MM.1S (cell line): ENCODE measurements around the gene GINM1.

Experiments used
- DNase-seq: peaks from one replicate; pipeline ENCODE4 v3.0.0-alpha.2; 2015
- H2AFZ ChIP-seq: fragments of 300-600 bp; sonication (generic); 2 replicates; pipeline ENCODE4 v1.6.0; 2016; ENCODE audit warnings: antibody characterized with exemption, low read length
- H3F3A ChIP-seq: fragments of 300-600 bp; sonication (generic); 2 replicates; pipeline ENCODE4 v1.6.1; 2016; ENCODE audit warnings: mild to moderate bottlenecking, antibody characterized with exemption, low read length, moderate library complexity, mixed read lengths; ENCODE audit not compliant: insufficient read depth
- H3K27ac ChIP-seq: fragments of 300-600 bp; sonication (generic); 2 replicates; pipeline ENCODE4 v1.5.1; 2016; ENCODE audit warnings: mild to moderate bottlenecking, low read length
- H3K27me3 ChIP-seq: fragments of 300-600 bp; sonication (generic); replicated peaks from 2 replicates; pipeline ENCODE4 v1.6.0; 2016; ENCODE audit warnings: low read length; ENCODE audit not compliant: insufficient read depth
- H3K36me3 ChIP-seq: fragments of 300-600 bp; sonication (generic); replicated peaks from 2 replicates; pipeline ENCODE4 v1.6.1; 2016; ENCODE audit warnings: mild to moderate bottlenecking, low read length, mixed read lengths; ENCODE audit not compliant: insufficient read depth
- H3K4me1 ChIP-seq: fragments of 300-600 bp; sonication (generic); 2 replicates; pipeline ENCODE4 v1.6.1; 2016; ENCODE audit warnings: low read length, mixed read lengths
- H3K4me2 ChIP-seq: fragments of 300-600 bp; sonication (generic); 2 replicates; pipeline ENCODE4 v1.6.0; 2016; ENCODE audit warnings: low read depth, low read length
- H3K4me3 ChIP-seq: fragments of 300-600 bp; sonication (generic); 2 replicates; pipeline ENCODE4 v1.5.1; 2016; ENCODE audit warnings: low read length, mixed read lengths
- H3K79me2 ChIP-seq: fragments of 300-600 bp; sonication (generic); 2 replicates; pipeline ENCODE4 v1.6.1; 2016; ENCODE audit warnings: mixed run types, low read length, mixed read lengths
- H3K9ac ChIP-seq: fragments of 300-600 bp; sonication (generic); 2 replicates; pipeline ENCODE4 v1.6.1; 2016; ENCODE audit warnings: low read length, mixed read lengths
- H3K9me2 ChIP-seq: fragments of 300-600 bp; sonication (generic); replicated peaks from 2 replicates; pipeline ENCODE4 v1.6.1; 2016; ENCODE audit warnings: mild to moderate bottlenecking, low read length, mixed read lengths; ENCODE audit not compliant: insufficient read depth
- H3K9me3 ChIP-seq: fragments of 300-600 bp; sonication (generic); replicated peaks from 2 replicates; pipeline ENCODE4 v1.6.1; 2016; ENCODE audit warnings: mild to moderate bottlenecking, low read length, mixed read lengths; ENCODE audit not compliant: insufficient read depth
- H4K20me1 ChIP-seq: fragments of 300-600 bp; sonication (generic); 2 replicates; pipeline ENCODE4 v1.6.1; 2016; ENCODE audit warnings: mild to moderate bottlenecking, low read length, moderate library complexity, mixed read lengths; ENCODE audit not compliant: insufficient read depth
- EZH2 ChIP-seq: fragments of 300-600 bp; sonication (generic); optimal IDR thresholded peaks from 2 replicates; pipeline ENCODE3; 2017; ENCODE audit warnings: low read depth, mild to moderate bottlenecking, antibody characterized with exemption, low read length, mixed read lengths
- EZH2phosphoT487 ChIP-seq: fragments of 300-600 bp; sonication (generic); IDR thresholded peaks from 2 replicates; pipeline ENCODE4 v1.6.1; 2018; ENCODE audit warnings: antibody characterized with exemption, low read length
- TF ChIP-seq, protein P1 (sequence below): fragments of 300-600 bp; sonication (generic); IDR thresholded peaks from 2 replicates; pipeline ENCODE4 v1.5.1; 2016; ENCODE audit warnings: antibody characterized with exemption, low read length, mixed read lengths

GINM1 gene

GRCh38 chr6:149545754-149546471 lies 20.3 kb upstream of the GINM1 start, which contains the start of gene PPIL4:
PPIL4 (minus strand) TSS chr6:149546043; CDS start chr6:149546005, 38 bp downstream.
- peak within 1 kb of the TSS; percentile 83 for H3K27ac ChIP-seq

GRCh38 chr6:149551920-149552319 lies 14.3 kb upstream of the GINM1 start:
- H4K20me1 ChIP-seq, result no peaks in the 10 kb centered on the region
- peaks cover 3% of the 10 kb centered on the region; the same call in 1 of the 2 replicates for H3K27me3 ChIP-seq
- no peaks in the 10 kb centered on the region for H3K9me3 ChIP-seq
- H3K79me2 ChIP-seq, result no peaks in the 10 kb centered on the region
- H3K4me1 ChIP-seq, result no peaks in the 10 kb centered on the region
- no peak overlapping the region for H3K9ac ChIP-seq
- no peaks in the 10 kb centered on the region for H3K9me2 ChIP-seq
- H3K4me2 ChIP-seq, result no peak overlapping the region
- no peak for TF ChIP-seq EZH2phosphoT487
- TF ChIP-seq, protein P1, sequence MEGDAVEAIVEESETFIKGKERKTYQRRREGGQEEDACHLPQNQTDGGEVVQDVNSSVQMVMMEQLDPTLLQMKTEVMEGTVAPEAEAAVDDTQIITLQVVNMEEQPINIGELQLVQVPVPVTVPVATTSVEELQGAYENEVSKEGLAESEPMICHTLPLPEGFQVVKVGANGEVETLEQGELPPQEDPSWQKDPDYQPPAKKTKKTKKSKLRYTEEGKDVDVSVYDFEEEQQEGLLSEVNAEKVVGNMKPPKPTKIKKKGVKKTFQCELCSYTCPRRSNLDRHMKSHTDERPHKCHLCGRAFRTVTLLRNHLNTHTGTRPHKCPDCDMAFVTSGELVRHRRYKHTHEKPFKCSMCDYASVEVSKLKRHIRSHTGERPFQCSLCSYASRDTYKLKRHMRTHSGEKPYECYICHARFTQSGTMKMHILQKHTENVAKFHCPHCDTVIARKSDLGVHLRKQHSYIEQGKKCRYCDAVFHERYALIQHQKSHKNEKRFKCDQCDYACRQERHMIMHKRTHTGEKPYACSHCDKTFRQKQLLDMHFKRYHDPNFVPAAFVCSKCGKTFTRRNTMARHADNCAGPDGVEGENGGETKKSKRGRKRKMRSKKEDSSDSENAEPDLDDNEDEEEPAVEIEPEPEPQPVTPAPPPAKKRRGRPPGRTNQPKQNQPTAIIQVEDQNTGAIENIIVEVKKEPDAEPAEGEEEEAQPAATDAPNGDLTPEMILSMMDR, result no peak
- H3K27ac ChIP-seq, result no peak overlapping the region
- no peak overlapping the region for H2AFZ ChIP-seq
- no peaks in the 10 kb centered on the region for H3F3A ChIP-seq
- H3K4me3 ChIP-seq, result no peak overlapping the region
- DNase-seq, result no peak
- H3K36me3 ChIP-seq, result no peaks in the 10 kb centered on the region

More at GRCh38 chr6:149545754-149546471, 20.3 kb upstream of the GINM1 start, which contains the start of gene PPIL4:
- H3K36me3 ChIP-seq, result no peaks in the 10 kb centered on the region
- DNase-seq, result peak; percentile 83
- no peak for TF ChIP-seq EZH2
- TF ChIP-seq, protein P1, result peak; percentile 70
- TF ChIP-seq EZH2phosphoT487, result no peak
- H3K4me3 ChIP-seq, result peak within 1 kb of the TSS; percentile 86
- no peaks in the 10 kb centered on the region for H4K20me1 ChIP-seq
- H3K27me3 ChIP-seq, result peaks cover 3% of the 10 kb centered on the region; the same call in 1 of the 2 replicates
- H3K4me1 ChIP-seq, result no peaks in the 10 kb centered on the region
- no peaks in the 10 kb centered on the region; the same call in 1 of the 2 replicates for H3F3A ChIP-seq
- peak within 1 kb of the TSS; percentile 76 for H3K4me2 ChIP-seq
- peaks cover 35% of the 10 kb centered on the region for H3K79me2 ChIP-seq
- no peaks in the 10 kb centered on the region for H3K9me2 ChIP-seq
- peak within 1 kb of the TSS; percentile 81 for H2AFZ ChIP-seq
- H3K9ac ChIP-seq, result peak within 1 kb of the TSS; percentile 93
- no peaks in the 10 kb centered on the region for H3K9me3 ChIP-seq

DNA sequence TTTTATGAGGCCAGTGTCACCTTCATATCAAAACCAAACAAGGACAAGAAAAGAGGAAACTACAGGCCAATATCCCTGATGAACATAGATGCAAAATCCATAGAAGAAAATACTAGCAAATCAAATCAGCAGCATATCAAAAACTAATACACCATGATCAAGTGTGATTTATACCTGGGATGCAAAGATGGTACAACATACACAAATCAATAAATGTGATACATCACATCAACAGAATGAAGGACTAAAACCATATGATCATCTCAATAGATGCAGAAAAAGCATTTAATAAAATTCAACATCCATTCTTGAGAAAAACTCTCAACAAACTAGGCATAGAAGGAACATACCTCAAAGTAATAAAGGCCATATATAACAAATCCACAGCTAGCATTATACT lies 8.1 kb upstream of the GINM1 start:
- H4K20me1 ChIP-seq, result no peaks in the 10 kb centered on the region
- no peak overlapping the region for H3K9ac ChIP-seq
- no peaks in the 10 kb centered on the region for H3K36me3 ChIP-seq
- no peaks in the 10 kb centered on the region for H3K9me3 ChIP-seq
- no peaks in the 10 kb centered on the region for H3K79me2 ChIP-seq
- no peak overlapping the region for H2AFZ ChIP-seq
- H3K27me3 ChIP-seq, result peaks cover 7% of the 10 kb centered on the region
- no peaks in the 10 kb centered on the region for H3F3A ChIP-seq
- no peak overlapping the region for H3K4me3 ChIP-seq
- DNase-seq, result no peak
- TF ChIP-seq EZH2phosphoT487, result no peak
- no peak for TF ChIP-seq EZH2
- TF ChIP-seq, protein P1, result no peak
- no peaks in the 10 kb centered on the region for H3K9me2 ChIP-seq
- H3K4me2 ChIP-seq, result no peak overlapping the region
- no peak overlapping the region for H3K27ac ChIP-seq
- H3K4me1 ChIP-seq, result no peaks in the 10 kb centered on the region
